ENCODE data around the gene PLCB1.

Gene PLCB1

GRCh38 chr20:8865636-8866035, 733.6 kb downstream of the PLCB1 start:
- no peak for DNase-seq

DNA sequence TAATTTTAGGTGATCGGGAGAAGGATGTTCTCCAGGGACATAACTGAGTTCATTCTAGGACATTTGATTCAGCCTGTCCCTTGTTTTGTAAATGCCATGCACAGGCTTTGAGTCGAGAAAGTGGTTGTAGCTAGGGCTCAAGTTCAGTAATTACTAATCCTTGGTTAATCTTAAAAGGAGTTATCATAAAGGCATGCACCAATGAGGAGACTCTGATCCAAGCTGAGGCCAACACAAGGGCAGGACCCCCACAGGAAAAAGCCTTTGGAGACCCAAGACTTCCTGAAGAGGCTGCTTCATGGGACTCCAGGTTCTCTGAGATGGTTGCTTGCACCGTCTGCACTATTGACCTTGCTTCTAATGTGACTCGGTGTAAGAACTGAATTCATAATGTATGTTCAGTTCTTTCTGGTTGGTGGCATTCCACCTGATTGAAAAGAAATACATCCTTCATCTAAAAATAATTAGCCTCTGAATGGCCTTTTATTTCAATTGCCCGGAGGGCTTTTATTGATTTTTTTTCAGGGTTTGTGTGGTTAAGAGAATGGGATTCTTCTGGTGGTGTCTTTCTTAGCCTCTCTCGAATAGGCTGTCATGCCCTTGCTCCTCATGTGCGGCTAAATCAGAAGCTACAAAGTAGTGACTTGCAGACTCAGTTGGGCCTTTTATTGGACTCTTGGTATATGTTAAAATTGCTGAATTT, 735.1 kb downstream of the PLCB1 start:
- DNase-seq, result no peak

- no peak for DNase-seq
These were observed 738.6 kb downstream of the PLCB1 start for GRCh38 chr20:8870652-8871051.

- DNase-seq, result no peak
These were observed 742.4 kb downstream of the PLCB1 start for GRCh38 chr20:8874437-8874836.

GRCh38 chr20:8875586-8875985, 743.5 kb downstream of the PLCB1 start:
- no peak for DNase-seq

GRCh38 chr20:8876366-8876765, 744.3 kb downstream of the PLCB1 start:
- DNase-seq, result no peak

DNA sequence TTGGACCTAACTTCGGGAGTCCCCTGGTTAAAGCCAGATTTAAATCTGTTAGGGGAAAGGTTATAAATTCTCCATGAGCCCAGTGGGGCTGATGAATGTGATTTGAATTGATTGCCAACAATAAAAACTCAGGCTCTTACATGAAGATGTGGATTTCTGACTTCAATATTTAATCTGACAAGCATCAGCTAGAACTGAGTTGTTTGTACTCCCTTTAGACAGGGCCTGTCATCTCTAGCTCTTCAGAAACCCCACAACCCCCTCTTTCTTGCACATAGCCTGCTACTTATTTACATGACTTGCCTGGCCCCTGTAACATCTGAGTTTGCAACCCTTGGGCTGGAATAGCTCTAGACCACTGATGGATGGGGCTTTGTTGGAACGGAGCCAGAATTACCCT, 745.2 kb downstream of the PLCB1 start:
- DNase-seq, result no peak

DNA sequence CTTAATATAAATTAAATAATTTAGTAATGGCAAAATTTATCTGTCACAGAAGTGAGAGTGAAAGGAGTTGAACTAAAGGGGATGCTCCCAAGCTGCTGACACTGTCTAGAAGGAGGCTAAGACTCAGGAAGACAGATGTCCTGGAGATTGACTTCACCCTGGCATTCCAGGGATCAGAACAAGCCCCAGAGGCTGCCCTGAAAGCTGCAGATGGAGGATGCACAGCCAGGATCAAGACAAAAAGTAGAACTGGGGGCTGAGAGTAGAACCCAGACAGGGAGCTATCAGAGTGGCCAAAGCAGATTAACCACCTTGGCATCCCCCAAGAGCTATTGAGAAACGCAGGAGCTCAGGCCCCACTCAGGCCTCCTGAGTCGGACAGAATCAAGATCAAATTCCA, 747.6 kb downstream of the PLCB1 start:
- no peak for DNase-seq

- DNase-seq, result no peak
These were observed 748.2 kb downstream of the PLCB1 start for GRCh38 chr20:8880085-8880853.

DNA sequence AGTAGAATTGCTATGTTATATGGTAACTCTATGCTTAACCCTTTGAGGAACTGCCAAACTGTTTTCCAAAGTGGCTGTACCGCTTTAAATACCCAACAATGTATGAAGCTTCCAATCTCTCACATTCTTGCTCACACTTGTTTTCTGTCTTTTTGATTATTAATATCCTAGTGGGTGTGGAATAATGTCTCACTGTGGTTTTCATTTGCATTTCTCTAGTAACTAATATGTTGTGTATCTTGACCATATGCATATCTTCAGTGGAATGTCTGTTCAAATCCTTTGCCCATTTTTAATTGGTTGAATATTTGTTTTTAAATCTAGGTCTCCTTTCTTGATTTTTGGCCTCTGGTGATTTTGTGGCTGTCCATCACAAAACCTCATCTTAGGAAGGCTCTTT, 759.0 kb downstream of the PLCB1 start:
- DNase-seq, result no peak

GRCh38 chr20:8895472-8895871, 763.4 kb downstream of the PLCB1 start:
- DNase-seq, result no peak

DNA sequence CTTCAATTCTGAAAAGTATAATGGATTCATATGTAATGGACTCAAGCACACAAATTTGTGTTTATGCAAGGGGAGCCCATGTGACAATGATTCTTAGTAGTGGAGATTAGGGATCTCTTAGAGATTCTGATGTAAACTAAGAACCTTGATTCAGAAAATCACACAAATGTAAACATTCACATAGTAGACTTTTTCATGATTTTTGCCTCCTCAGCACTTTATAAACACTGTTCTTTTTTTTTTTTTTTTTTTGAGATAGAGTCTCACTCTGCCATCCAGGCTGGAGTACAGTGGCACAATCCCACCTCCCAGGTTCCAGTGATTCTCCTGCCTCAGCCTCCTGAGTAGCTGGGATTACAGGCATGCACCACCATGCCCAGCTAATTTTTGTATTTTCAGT, 766.8 kb downstream of the PLCB1 start:
- DNase-seq, result no peak

GRCh38 chr20:8901237-8902025, 769.4 kb downstream of the PLCB1 start:
- DNase-seq, result no peak

GRCh38 chr20:8903655-8904605, 771.9 kb downstream of the PLCB1 start:
- no peak for DNase-seq

DNA sequence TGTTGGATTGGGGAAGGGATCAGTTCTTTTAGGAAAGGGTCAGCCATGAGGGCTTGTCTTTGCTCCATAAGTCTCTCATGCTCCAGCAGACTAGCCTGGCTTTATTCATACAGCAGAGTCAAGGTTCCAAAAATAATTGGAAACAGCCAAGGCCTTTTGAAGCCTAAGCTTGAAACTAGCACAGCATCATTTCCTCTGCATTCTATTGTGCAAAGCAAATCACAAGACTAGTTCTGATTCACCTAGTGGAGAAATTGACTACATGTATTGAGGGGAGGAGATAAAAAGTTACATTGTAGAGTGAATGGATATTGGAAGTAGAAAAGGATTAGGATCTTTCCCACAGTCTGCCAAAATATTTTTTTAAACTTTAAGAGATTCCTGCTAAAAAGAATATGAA, 777.5 kb downstream of the PLCB1 start:
- no peak for DNase-seq

- DNase-seq, result no peak
These were observed 780.0 kb downstream of the PLCB1 start for GRCh38 chr20:8912096-8912495.

DNA sequence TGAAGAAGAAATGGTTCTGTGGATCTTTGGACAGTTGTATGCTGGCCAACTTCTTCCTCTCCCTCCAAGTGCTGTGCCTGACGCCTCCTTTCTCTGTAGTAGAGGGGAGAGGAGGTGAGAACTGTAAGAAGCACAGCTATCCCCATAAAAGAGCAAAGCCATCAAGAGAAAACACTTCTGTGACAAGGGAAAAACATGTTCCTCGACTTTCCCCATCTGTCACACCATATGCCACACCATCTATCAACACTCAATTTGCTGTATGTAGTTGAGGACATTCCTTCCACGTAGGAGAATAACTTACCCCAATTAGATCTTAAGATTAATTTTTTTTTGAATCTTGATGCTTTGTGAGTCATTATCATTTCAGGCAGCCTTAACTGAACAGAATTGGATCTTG, 780.7 kb downstream of the PLCB1 start:
- no peak for DNase-seq

DNA sequence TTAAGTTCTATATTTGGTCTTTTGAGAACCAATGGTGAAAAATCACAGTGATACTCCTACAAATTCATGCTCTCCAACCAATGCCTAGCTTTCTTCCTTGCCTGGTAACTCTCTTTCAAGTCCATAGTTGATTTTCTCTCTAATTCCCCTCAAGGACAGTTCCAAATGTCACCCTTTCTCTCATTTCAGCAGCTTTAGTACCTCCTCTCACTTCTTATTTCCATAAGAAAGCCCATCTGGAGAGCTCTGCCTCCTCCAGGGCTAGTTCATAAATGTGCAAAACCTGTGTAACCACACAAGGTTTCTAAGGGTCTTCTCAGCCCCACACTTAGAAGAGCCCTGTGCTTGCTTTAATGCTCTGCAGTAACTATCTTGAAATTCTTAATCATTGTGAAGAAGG, 781.4 kb downstream of the PLCB1 start:
- DNase-seq, result no peak

DNA sequence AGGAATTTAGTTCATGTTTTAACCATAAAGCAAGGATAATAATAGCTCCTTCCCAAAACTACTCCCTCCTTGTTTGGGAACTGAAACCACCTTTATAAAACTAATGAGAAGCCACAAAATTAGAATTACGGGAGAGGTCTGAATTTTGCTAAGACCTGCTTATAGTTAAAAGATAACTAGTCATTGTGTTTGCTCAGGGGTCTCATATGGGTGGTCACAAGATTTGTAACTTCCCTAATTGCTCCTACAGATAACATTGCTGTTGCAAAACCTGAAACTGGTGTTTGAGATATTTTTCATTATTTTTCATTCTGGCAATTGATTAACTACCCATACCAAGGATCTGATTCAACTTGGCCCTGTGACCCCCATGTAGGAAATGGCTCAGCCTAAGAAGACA, 782.4 kb downstream of the PLCB1 start:
- no peak for DNase-seq

DNA sequence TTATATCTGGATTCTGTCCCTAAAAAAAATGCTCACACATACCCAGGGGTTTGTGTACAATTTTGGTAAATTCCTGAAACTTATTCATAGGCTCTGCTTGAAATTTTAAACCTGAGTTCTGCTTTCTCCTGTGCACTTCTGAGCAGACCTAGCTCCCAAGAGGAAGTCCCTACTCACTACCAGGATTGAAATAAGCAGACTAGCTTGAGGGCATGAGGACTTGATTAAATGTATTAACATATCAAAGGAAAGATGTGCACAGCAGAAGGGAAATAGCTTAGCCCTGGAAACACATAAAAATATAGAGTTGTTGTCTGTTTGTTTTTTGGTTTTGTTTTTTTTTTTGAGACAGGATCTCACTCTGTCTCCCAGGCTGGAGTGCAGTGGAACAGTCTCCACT, 785.0 kb downstream of the PLCB1 start:
- DNase-seq, result no peak

GRCh38 chr20:8918145-8918544, 786.1 kb downstream of the PLCB1 start:
- DNase-seq, result no peak

DNA sequence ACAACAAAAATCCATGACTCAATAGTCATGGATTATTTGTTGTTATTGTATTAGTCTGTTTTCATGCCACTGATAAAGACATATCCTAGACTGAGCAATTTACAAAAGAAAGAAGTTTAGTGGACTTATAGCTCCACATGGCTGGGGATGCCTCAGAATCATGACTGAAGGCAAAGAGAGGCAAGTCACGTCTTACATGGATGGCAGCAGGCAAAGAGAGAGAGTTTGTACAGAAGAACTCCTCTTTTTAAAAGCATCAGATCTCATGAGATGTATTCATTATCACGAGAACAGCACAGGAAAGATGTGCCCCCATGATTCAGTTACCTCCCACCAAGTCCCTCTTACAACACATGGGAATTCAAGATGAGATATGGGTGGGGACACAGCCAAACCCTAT, 792.5 kb downstream of the PLCB1 start:
- DNase-seq, result no peak

GRCh38 chr20:8930726-8931125, 798.7 kb downstream of the PLCB1 start:
- DNase-seq, result no peak
